GM20431 (cell line): ENCODE results near the gene RGS7.
"Not testable (repeated sequence)": the region's sequence is repeated elsewhere in the genome, so short reads cannot be mapped to it uniquely, and the experiment has no call there.

Experiments used
- in situ Hi-C: fragments of 300-500 bp; cut with MseI, MboI; formaldehyde crosslinking; loops from one replicate; pipeline ENCODE4 v1.15.0; 2020; ENCODE audit warnings: low sequenced_read_pairs; ENCODE audit not compliant: unreplicated experiment

RGS7 gene

DNA sequence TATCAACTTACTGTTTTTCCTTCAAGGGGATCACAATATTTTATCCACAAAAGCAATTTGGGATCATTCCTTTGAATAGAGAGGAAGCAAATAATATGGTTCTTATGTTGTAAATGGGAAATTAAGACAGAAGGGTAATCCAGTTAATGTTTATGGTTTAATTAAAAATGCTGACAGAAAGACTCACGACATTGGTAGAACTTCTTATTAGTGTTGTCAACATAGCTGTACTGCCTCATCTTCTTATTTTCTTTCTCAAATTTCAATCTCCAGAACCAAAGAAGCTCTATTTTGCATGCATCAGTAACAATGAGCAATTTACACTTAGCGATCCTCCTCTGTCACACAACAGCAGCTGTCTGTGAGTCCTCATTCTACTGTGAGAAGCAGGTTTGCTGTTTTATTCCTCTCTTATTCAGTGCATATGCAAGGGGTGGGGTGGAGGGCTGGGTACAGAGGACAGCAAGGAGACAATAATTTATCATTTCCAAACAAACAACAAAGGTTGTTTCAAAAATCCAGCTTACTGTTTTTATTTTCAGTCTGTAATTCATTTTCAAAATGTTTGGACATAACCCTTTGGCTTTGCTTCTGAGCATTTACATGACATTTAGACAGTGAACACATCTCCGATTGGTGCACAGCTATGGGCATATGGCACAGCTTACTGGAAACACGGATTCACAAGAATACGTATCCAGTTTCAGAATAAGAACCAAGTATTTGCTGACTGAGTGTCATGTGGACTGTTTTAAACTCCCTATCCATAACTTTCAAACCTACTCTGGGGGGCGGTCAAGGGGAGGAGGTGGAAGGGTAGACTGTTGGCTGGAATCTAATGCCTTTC is 335.9 kb downstream of the RGS7 start:
- in situ Hi-C loops, result no loop called here

DNA sequence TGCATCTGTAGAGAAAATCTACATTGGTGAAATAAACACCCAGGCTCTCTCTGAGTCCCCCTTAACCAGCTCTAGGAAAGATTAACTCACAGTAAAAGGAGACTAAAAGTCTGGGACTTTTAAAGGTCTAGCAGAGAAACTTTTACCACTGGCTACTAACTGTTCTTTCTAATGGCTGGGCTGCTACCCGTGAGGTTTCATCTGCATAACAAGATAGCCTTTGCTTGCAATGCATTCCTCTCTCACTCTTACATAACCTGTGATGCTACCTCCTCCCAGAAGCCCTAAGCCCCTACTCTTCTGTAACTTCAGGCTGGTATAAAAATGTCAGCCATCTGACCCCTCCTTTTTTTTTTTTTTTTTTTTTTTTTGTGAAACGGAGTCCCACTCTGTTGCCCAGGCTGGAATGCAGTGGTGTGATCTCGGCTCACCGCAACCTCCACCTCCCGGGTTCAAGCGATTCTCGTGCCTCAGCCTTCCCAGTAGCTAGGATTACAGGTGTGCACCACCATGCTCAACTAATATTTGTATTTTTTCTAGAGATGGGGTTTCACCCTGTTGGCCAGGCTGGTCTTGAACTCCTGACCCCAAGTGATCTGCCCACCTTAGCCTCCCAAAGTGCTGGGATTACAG is 344.2 kb downstream of the RGS7 start:
- in situ Hi-C loops, result no loop called here

DNA sequence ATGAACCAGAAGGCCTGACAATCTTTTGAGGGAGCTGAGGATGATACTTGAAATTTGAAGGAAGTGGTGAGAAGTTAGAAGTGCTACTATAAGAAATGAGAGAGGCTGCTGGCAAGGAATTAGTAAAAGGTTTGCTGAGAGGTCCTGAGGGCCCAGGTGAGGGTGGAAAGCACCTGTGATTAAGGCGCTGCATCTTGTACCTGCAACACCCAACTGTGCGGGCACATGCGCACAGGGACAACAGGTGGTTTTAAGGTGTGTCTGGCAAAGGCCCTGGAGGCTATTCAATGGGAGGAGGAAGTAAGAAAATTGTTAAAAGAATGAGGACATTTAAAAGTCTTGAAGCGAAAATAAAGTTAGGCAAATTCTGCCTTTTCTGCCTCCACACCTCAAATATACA is 349.3 kb downstream of the RGS7 start:
- in situ Hi-C loops, result no loop called here

DNA sequence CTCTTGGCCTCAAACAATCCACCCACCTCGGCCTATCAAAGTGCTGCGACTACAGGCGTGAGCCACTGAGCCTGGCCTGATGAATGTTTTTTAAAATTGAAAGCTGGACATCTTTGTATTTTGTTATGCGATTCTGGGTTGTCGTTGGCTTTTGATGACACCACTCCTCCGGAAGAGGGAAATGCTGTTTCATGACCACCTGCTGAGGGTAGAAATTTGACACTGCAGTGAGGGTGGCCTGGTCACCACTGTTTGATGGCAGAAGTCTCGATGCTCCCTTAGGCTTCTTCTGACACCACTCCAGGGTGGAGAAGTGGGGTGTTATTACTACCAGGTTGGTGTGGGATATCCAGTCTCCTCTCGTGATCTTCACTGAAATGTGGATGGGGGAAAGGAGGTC is 357.2 kb downstream of the RGS7 start:
- in situ Hi-C loops, result no loop called here

DNA sequence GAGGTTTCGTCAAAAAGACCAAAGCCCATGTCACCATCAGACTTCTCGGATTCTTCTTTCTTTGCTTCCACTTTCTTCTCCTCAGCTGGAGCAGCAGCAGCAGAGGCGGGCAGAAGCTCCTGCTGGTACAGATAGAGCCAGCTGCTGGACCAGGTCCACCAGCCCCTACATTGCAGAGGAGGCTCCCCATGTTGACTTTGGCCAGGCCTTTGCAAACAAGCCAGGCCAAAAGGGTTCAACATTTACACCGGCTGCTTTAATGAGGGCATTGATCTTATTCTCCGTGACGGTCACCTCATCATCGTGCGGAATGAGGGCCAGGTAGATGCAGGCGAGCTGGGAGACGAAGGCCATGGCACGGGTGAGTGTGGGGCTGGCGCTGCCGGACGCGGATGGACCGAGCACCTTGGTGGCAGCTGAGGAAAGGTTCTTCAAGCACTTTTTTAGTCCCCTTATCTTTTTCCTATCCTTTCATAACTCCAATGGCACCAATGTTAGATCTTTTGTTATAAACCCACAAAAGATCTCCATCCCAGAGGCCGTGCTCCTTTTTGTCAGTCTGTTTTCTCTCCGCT is 358.5 kb downstream of the RGS7 start:
- in situ Hi-C loops, result no loop called here

DNA sequence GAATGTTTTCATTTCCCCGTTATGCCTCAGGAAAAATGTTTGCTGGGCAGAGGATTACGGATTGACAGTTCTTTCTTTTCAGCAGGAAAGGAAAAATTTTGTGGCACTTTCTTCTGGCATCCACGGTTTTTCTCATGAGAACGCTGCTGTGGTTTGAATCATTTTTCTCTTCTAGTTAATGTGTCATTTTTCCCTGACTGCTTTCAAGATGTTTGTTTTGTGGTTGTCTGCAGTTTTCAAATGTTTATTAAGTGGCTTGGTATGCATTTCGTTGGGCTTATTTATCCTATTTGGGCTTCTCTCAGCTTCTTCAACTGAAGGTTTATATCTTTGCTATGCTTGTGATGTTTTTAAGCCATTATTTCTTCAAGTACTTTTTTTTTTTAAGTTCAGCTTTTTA is 359.0 kb downstream of the RGS7 start:
- in situ Hi-C loops, result no loop called here

DNA sequence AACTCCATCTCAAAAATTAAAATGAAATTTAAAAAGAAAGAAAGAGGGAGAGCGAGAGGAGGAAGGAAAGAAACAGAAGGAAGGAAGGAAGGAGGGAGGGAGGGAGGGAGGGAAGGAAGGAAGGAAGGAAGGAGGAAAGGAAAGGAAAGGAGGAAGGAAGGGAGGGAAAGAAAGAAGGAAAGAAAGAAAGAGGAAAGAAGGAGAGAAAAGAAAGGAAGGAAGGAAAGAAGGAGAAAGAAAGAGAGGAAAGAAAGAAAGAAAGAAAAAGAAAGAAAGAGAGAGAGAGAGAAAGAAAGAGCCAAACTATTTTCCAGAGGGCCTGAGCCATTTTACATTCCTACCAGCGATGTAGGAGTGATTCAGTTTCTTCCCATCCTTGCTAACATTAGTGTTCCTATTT is 364.0 kb downstream of the RGS7 start:
- in situ Hi-C loops, result no loop called here

DNA sequence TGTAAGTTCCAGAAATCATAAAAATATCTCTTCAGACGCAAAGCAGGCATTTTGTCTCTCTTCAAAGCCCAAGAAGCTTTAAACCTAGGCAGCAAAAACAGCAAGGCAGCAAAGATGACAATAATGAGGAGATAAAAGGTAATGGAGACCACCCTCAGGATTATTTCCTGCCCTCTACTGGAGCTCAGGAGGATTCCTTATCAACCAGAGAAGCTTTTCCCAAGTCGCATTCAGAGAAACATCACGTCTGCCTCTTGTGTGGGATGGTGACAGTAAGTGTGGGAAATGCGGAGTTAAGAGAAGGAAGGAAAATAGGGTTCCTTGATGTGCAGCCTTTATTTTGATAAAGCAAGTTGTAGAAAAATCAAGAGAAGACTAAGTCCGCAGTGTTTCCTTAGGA is 365.8 kb downstream of the RGS7 start:
- in situ Hi-C loops, result no loop called here

DNA sequence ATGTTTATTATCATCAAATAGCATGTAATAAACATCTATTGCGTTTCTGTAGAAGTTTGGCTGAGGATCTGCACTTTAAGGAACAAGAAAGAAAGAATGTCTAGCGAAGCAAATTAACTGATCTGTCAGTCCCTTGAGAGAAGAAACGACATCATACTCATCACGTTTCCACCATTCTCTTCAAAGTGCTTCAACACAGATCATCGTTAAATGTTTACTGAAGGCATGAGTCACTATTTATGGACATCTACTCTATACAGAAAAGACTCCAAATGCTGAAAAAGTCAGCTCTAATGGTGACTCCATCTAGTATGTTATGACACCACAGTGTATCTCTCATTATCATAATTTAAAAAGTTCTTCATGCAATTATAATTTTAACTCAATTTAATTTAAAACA is 369.1 kb downstream of the RGS7 start:
- in situ Hi-C loops, result no loop called here

DNA sequence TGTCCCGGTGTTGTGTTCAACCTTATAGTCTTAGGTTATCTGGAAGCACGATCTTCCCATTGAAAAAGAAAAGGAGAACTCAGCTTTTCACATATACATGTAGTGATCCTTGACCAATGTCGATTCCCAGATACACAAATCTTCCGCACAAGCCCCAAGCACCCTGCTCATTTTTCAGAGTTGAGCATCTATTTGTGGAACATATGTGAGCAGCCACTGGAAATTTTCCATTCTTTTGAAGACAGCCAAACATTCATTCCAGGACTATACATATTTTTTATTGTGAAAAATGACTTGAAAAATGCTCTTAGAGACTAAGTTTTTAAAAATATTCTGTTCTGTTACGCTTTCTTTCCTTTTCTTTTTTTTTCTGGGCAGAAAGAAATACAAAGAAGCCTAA is 371.9 kb downstream of the RGS7 start:
- in situ Hi-C loops, result no loop called here

DNA sequence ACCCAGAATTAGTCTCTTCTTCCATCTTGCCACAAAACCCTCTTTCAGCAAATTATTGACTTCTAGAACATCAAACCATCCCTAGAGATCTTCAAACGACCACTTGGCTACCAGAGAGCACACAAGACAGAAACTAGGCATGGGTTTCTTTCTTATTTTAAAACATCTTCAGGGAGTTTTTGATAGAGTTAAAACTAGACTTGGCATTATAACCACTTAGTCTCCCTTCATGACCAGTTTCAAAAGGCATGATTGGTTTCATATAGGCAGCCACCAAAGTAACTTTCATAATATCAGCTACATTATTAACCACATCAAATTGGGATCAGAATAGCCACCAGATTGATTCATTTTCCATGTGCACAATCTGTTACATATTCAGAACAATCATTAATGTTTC is 376.7 kb downstream of the RGS7 start:
- in situ Hi-C loops, result no loop called here

DNA sequence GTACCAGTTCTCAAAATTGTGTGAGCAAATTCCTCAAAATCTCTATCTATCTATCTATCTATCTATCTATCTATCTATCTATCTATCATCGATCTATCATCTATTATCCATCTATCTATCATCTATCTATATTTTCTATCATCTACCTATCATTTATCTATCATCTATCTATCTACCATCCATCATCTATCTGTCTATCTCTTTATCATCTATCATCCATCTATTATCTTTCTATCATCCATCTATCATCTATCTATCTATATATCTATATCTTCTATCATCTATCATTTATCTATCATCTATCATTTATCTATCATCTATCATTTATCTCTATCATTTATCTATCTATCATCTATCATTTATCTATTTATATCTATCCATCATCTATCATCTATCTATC is 380.3 kb downstream of the RGS7 start:
- in situ Hi-C loops, result no loop called here

DNA sequence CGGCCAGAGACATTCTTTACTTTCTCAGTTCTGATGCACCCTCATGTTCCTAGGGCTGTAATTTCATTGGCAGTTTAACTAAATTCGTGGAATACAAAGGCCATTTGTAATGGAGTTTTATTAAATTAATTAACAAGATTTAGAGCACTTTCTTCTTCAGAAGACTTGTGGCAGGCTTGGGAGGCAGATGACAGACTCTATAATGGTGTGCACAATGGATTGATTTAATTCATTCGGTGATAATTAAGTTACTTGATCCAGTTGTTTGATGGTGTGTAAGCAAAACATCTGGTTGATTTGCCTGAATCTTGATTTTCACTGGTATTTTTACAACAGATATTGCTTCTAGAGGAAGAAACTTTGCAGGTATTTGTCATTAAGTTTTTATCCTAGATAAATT is 383.1 kb downstream of the RGS7 start:
- in situ Hi-C loops, result no loop called here

DNA sequence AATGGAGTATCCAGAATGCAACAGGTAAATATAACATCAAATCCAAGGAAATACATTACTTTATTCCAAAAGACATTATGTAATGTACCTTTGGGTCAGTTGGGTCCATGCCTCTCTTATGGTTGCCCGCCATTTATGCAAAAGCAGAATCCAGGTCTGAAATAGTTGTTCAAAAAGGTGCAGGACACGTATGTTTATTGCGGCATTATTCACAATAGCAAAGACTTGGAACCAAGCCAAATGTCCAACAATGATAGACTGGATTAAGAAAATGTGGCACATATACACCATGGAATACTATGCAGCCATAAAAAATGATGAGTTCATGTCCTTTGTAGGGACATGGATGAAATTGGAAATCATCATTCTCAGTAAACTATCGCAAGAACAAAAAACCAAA is 384.9 kb downstream of the RGS7 start:
- in situ Hi-C loops, result not testable (repeated sequence)

DNA sequence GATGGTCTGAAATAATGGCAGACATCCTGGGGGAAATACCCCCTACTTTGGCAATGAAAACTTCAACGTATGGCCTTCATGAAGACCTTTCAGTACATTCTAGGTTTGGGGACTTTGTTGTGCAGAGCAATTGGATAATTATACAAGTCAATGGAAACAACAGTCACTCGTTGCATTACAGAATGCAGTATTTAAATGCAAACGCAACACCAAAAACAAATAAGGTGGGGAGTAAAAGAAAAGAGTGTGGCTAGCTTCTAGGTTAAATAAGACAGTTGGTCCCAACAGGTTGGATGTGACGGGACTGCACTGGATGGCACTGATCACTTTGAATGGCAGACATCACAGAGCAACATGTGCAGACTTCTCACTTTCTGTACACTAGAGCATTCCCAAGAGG is 386.8 kb downstream of the RGS7 start:
- in situ Hi-C loops, result no loop called here

DNA sequence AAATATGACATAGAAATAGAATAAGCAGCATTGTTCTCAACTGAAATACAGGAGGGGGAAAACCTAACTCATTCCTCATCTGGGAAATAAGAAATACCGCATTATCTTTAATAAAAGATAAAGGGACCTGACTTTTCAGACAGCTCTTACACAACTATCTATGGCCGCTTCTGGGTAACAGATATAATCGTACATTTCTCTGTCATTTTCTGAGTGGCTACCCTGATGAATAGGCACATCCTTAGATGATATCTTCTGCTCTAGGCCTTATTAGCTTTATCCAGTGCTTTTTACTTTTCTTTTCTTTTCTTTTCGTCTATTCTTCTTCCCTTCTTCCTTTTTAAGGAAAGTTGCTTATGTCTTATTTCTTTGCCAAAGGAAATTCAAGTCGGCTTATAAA is 388.1 kb downstream of the RGS7 start:
- in situ Hi-C loops, result no loop called here

DNA sequence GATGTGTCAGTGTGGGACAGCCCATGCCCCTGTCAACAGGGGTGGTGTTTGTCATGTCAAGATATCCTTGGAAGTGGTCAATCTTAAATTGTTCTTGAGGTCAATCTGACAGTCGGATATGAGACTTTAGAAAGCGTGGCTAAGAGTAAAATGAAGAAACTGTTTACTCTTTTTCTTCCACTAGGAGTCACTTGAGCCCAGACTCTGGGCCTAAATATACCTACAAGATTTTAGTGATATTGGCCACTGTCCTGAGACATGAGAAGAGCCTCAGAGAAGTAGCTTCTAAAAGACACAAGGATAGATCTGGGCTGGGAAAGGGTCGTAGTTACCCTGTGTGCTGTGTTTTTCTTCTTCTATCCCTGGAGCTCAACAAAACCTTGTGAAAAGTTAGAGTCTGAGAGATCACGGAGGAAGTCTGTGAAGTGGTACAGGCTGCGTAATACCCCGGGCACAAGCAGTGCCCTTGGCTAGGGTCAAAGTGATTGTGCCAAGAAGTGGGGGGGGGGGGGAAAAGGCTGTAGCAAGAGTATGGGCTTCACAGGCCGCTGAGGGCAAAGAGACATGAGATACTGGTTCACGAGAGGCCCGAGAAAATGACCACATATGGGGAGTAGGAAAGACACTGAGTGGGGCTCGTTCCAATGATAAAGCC is 389.8 kb downstream of the RGS7 start:
- in situ Hi-C loops, result no loop called here

DNA sequence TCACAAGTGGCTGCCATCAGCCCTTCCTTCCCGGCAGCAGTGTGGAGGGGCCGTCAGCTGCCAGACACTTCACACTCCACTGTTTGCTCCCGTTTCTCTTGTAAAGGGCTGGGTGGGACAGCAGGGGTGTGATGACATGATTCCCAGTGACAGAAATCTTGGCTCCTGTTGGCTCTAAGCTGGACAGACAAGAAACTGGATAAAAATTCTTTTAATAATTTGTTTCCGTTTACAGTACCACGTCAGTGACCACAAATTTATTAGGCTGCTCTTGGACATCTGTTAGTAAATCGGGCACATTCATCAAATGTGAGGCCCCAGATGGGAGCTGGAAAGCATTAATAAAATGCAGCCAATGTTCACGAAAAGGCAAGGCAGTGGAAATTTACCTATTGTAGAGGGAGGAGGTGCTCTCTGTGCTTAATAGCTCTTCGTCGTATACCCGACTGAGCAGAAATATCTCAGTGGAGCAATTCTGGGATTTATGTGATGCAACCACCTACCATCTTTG is 391.4 kb downstream of the RGS7 start:
- in situ Hi-C loops, result no loop called here

DNA sequence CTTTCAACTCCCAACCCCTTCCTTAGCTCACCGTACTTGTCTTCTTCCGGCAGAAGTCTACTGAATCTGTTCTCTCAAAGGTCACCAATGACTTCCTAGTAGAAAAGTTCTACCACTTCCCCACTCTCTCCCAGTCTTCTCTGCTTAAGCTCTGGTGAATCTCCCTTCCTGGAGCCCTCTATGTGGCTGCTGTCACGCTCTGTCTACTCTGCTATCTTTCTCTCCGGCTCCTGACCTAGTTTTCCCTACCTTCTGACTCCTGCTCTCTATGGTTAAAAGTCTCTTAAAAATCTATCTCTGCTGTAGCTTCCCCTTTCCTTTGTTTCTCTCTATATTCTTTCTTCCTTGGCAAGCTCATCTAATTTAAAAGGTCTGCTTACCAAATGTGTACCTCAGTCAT is 394.9 kb downstream of the RGS7 start:
- in situ Hi-C loops, result no loop called here

DNA sequence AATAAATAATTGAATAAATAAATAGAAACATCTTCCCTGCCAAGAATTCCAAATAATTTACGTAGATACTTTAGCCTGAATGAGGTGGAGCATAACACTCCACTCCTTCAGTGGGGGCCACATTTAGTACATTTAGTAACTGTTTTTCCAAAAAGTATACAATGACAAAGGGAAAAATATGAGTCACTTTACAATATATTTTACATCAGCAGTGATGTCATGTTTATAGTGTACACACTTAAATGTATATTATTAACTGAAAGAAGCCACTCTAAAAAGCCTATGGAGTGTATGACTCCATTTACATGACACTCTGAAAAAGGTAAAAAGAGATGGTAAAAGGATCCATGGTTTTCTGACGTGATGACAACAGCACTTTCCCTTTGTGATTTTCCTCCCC is 400.6 kb downstream of the RGS7 start:
- in situ Hi-C loops, result no loop called here

DNA sequence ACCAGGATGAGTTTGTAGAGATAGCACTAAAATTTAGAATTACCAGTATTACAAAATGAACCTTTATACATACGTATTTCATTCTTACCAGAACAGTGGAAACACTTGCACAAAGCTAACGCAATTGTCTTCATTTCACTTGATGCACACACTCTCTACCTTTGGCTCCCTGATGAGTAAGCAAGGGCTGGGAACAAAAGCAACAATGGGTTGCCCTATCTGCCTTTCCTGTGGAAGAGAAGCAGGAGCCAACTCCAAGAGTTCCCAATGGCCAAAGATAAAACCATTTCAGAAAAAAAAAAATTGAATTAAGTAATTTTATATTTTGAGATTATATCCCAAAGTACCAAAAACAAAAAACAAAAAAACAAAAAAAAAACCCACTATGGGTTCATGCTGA is 401.0 kb downstream of the RGS7 start:
- in situ Hi-C loops, result no loop called here
